Measurements from ENCODE around the gene ZBTB18.

- TF ChIP-seq CTCF (conservative IDR thresholded peaks at IDR 0.05; ENCODE audit: low read depth, low read length) (no peak), ELK1 (IDR thresholded peaks at IDR 0.05; ENCODE audit: borderline replicate concordance, low read depth, low read length) (no peak), POLR2A (IDR thresholded peaks at IDR 0.05; ENCODE audit: low read depth, low read length) (no peak), SMC3 (IDR thresholded peaks at IDR 0.05; ENCODE audit: low read depth, low read length) (no peak), MXI1 (IDR thresholded peaks at IDR 0.05; ENCODE audit: borderline replicate concordance, low read depth, low read length) (no peak)
Measured at GRCh38 chr1:244075247-244075722, 24.2 kb downstream of the ZBTB18 start.

Measured in IMR-90 (cell line).